ENCODE results near the gene FAM174B.

DNA sequence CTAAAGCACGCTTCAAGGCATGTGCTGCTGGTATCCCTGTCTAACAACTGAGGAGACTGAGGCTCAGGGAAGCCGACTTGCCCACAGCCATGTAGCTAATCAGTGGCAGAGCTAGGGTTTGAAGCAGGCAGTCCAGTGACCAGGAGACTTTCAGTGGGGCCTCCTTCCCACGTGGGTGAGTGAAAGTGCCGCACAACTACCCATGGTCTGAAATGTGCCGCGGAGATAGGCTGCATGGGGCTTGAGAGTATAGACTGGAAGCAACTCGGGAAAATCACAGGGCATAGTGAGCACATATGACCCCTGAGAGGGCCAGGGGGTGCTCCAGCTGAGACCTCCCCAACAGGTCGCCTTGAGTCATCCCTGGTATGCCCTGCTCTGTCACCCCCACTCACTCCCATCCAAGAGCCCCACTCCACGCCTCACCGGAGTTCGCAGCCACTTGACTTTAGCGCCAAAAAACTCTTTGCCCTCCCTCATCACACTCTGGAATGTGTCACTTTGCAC, 19.1 kb downstream of the FAM174B start:
- TF ChIP-seq, protein P1, sequence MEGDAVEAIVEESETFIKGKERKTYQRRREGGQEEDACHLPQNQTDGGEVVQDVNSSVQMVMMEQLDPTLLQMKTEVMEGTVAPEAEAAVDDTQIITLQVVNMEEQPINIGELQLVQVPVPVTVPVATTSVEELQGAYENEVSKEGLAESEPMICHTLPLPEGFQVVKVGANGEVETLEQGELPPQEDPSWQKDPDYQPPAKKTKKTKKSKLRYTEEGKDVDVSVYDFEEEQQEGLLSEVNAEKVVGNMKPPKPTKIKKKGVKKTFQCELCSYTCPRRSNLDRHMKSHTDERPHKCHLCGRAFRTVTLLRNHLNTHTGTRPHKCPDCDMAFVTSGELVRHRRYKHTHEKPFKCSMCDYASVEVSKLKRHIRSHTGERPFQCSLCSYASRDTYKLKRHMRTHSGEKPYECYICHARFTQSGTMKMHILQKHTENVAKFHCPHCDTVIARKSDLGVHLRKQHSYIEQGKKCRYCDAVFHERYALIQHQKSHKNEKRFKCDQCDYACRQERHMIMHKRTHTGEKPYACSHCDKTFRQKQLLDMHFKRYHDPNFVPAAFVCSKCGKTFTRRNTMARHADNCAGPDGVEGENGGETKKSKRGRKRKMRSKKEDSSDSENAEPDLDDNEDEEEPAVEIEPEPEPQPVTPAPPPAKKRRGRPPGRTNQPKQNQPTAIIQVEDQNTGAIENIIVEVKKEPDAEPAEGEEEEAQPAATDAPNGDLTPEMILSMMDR (IDR thresholded peaks at IDR 0.05; ENCODE audit: insufficient read depth, low read length): no peak
- TF ChIP-seq POLR2AphosphoS5 (IDR thresholded peaks at IDR 0.05; ENCODE audit: low read depth): no peak
- no peak for TF ChIP-seq GABPA (IDR thresholded peaks at IDR 0.05; ENCODE audit: low read depth)
- TF ChIP-seq, protein P2, sequence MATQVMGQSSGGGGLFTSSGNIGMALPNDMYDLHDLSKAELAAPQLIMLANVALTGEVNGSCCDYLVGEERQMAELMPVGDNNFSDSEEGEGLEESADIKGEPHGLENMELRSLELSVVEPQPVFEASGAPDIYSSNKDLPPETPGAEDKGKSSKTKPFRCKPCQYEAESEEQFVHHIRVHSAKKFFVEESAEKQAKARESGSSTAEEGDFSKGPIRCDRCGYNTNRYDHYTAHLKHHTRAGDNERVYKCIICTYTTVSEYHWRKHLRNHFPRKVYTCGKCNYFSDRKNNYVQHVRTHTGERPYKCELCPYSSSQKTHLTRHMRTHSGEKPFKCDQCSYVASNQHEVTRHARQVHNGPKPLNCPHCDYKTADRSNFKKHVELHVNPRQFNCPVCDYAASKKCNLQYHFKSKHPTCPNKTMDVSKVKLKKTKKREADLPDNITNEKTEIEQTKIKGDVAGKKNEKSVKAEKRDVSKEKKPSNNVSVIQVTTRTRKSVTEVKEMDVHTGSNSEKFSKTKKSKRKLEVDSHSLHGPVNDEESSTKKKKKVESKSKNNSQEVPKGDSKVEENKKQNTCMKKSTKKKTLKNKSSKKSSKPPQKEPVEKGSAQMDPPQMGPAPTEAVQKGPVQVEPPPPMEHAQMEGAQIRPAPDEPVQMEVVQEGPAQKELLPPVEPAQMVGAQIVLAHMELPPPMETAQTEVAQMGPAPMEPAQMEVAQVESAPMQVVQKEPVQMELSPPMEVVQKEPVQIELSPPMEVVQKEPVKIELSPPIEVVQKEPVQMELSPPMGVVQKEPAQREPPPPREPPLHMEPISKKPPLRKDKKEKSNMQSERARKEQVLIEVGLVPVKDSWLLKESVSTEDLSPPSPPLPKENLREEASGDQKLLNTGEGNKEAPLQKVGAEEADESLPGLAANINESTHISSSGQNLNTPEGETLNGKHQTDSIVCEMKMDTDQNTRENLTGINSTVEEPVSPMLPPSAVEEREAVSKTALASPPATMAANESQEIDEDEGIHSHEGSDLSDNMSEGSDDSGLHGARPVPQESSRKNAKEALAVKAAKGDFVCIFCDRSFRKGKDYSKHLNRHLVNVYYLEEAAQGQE (IDR thresholded peaks at IDR 0.05; ENCODE audit: insufficient replicate concordance, low read depth): no peak
- no peak for TF ChIP-seq SPI1 (IDR thresholded peaks at IDR 0.05; ENCODE audit: borderline replicate concordance, low read depth)

All from HL-60 (cell line).